ENCODE data around the gene CYSRT1.

CYSRT1 gene

DNA sequence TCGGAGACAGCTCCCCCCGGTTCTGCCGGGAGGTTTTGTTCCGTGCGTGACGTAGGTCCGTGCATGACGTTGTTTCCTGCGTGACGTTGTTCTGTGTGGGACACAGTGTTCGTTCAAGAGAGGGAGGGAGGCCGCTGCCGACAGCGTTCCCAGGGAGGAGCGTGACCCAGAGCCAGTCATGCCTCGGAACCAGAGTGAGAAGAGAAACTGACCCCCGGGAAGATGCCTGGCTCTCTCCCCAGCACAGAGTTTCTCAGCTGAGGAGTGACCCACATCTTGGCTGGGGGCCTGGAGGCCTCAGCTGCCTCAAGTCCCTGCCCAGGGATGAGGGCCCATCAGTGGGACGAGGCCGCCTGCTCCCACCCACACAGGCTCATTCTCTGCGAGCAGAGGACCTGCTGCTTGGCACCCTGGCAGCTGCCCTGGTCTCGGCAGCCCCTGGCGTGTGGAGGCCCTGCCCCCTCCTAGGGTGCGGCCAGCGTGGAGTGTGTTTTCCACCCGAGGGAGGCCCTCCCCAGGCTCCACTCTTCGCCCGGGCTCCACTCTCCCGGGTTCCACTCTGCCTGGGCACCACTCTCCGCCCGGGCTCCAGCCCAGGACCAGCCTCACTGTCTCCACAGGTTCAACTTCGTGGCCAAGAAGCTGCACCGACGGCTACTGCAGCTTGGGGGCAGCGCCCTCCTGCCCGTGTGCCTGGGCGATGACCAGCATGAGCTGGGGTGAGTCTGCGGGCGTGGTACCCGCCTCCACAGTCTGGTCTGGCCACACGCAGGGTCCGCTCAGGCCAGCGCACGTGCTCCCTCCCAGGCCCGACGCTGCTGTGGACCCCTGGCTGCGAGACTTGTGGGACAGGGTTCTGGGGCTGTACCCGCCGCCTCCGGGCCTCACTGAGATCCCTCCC lies 11.6 kb upstream of the CYSRT1 start:
- DNase-seq: no peak

DNA sequence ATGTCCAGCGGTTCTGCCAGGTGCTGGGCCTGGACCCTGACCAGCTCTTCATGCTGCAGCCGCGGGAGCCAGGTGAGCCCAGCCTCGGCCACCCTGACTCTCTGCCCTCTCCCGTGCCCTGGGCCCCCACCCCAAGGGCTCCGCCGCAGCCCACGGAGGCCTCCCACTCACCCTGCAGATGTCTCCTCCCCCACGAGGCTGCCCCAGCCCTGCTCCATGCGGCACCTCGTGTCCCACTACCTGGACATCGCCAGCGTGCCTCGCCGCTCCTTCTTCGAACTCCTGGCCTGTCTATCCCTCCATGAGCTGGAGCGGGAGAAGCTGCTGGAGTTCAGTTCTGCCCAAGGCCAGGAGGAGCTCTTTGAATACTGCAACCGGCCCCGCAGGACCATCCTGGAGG lies 10.4 kb upstream of the CYSRT1 start:
- DNase-seq: no peak

DNA sequence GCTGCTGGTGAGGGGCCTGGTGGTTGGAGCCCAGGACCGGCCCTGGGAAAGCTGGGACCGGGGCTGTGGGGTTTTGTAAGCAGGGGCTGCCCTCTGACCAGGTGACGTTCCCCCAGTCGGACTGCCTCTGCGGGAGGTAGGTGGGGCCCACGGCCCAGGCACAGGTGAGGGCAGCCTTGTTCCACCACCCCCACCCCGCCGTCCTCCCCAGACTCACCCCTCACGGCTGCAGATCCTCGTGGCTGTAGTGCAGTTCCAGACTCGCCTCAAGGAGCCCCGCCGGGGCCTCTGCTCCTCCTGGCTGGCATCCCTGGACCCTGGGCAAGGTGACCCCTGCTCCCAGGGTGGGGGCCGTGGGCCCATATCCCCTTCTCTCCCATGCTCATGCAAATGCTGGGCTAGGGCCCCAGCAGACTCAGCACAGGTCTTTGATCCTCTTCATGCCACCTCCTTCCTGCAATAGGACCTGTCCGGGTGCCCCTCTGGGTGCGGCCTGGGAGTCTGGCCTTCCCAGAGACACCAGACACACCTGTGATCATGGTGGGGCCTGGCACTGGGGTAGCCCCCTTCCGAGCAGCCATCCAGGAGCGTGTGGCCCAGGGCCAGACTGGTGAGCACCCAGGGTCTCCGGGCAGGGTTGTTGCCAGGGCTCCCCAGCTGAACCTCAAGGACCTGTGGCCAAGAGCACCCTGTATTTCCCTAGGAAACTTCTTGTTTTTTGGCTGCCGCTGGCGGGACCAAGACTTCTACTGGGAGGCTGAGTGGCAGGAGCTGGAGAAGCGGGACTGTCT lies 9.6 kb upstream of the CYSRT1 start:
- no peak for DNase-seq

DNA sequence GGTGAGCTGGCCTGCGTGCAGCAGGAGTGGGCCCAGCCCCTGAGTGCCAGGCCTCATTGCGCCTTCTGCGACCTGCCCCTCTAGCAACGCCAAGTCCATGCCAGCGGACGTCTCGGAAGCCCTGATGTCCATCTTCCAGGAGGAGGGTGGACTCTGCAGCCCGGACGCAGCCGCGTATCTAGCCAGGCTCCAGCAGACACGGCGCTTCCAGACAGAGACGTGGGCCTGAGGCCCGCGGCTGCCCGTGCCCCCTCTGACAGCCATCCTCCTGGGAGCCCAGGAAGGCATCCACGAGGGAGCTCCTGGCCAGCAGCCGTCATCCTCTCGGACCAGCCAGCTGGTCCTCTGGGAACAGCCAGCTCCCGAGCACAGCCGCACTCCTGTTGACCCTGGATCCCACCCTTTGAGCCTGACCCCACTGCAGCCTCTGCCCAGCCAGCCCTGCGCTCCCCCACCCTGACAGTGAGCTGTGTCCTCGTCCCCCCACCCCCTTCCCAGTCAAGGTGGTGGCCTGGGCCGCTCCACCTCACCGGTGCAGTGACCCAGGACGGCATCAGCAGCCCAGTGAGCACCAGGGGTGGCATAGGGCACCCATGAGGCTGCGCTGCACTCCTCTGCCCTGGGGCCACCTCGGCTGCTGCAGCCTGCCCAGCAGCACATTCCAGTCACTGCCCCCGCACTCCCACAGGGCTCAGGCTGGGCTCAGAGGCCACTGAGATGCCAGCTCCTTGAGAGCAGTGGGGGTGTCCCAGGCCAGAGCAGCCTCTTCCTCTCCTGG lies 8.6 kb upstream of the CYSRT1 start:
- DNase-seq: no peak

DNA sequence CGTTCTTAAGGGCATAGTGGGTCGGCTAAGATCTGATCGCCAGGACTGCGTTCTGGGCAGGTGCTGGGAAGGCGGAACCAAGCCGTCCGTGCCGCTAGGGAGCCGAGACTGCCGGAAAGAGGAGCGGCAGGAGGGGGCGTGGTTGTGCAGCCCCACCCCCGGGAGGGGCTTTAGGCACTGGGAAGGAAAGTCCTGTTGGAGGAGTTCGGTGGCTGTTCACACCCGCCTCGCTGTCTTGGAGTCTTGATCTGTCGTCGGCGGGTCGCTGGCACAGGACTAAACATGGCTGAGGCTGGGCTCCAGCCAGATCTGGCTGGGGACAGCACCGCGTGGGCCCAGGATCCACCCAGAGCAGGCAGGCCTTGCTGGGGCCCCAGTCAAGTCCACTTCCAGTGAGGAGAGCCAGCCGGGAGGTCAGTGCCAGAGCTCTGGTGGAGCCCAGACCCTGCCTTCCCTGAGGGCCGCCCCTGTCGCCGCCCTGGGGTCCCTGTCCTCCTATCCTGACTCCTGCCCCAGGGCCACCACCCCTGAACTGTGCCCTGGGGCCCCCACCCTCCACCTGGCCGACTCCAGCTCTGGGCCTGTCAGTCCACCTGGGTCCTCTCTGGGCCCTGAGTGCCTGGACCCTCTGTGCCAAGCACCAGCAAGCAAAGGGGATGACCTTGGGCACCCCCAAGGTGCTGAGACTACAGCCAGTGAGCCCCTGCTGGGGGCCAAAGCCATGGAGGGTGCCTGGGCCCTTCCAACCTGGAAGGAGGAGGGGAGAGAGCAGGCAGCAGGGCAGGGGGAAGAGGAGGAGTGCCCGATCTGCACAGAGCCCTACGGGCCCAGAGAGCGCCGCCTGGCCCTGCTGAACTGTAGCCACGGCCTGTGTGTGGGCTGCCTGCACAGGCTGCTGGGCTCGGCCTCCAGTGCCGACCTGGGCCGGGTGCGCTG lies 7.4 kb upstream of the CYSRT1 start:
- peak; percentile 86 for DNase-seq

DNA sequence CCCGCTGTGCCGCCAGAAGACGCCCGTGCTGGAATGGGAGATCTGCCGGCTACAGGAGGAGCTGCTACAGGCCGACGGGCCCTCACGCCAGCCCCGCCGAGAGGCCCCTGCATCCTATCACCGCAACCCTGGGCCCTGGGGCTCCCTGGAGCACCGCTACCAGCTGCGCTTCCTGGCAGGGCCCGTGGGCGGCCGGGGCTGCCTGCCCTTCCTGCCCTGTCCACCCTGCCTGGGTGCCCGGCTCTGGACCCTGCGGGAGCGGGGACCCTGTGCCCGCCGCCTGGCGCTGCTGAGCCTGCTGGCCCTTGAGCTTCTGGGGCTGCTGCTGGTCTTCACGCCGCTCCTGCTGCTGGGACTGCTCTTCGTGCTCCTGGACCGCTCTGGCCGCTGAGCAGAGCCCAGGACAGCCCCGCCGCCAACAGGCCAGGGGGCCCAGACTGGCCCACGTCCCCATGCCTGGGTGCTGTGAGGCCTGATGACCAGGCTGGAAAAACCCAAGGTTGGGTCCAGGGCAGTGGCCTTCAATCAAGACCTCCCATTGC lies 6.7 kb upstream of the CYSRT1 start:
- DNase-seq: no peak

- peak; percentile 92 for DNase-seq
Observed at GRCh38 chr9:137218754-137219271, 6.2 kb upstream of the CYSRT1 start.

DNA sequence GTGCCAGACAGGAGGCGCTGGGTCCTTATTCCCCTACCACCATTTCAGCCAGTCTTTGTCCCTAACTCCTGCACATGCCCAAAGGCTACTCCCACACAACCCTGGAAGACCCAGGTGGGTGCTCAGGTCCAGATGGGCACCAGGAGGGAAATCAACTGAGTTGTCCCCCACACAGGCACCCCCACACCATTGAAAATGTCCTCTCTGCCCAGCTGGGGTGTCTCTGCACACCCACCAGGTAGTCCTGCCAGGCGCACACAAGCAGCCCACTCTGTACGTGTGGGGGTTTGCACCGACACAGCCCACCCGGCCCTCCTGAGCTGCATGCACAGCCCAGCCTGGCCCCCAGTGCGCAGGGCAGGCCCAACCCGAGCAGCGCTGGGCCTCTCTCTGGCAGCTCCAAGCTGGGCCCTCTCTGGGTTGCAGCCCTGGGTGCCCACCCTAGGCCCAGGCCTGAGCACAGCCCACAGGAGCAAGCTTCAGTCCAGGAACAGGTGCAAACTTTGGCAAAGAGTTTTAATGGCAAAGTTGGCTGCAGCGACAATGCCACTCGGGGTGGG lies 5.1 kb upstream of the CYSRT1 start:
- DNase-seq: no peak

- DNase-seq: no peak
Observed at GRCh38 chr9:137220317-137221094, 4.5 kb upstream of the CYSRT1 start.

DNA sequence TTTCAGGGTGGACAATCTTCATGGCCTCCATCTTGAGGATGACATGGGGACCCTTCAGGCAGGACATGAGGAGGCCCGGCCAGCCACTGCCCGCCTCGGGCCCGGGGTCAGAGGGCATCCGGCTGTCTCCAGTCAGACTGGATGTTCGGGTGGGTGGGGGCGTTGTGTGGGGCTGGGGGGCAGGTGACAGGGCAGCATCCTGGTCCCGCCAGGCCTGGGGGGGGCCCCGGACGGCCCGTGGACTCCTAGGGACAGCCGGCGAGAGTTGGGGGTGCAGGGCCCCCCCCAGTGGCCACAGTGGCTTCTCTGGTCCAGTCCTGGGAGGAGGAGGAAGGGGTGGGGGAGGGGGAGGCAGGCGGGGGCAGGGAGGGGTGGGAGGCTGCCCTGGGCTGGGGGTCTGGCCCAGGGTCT lies 3.9 kb upstream of the CYSRT1 start:
- no peak for DNase-seq

GRCh38 chr9:137221506-137222111 lies 3.4 kb upstream of the CYSRT1 start:
- no peak for DNase-seq

DNA sequence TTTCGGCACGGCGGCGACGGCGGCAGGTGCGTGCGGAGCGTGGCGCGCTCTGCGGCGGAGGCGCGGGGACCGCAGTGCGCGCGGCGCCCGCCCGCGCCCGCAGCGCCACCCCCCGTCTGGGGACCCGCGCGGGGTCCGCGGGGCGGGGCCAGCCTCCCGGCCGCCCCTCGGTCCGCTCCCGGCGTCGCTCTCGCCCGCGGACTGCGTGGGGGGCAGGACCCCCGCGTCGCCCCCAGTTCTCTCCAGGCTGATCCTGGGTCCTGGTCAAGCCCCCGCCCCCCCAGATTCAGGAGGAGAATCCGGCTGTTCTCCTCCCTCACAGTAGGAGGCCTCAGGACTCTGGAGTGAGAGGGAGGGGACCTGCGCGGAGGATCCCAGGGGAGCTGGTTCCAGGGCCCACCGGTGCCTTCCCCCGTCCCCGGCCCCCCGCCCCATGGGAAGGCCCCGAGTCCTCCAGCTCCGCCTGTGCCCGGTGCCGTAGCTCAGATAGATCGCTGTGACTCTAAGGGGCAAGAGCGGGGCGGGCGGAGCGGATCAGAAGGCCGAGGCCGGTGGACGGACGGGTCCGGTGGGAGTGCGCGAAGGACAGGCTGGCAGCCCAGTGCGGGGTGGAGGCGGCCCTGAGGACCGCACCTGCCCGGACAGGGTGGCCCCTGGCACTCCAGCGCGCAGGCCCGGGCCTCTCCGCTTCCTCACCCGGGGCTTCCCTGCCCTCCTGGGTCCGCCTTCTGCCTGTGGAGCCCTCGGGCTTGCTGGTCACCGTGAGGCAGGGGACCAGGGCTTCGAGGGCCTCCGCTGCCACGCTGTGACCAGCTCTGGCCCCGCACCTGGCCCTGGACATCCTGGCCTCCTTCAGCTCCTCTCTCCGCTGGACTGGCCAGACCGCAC lies 2.5 kb upstream of the CYSRT1 start, which contains the start of gene RNF208:
RNF208 (minus strand) TSS at position 51 of the 888 bp plus-strand sequence. CDS start 1,028 bp downstream, outside the sequence.
- no peak for DNase-seq

DNA sequence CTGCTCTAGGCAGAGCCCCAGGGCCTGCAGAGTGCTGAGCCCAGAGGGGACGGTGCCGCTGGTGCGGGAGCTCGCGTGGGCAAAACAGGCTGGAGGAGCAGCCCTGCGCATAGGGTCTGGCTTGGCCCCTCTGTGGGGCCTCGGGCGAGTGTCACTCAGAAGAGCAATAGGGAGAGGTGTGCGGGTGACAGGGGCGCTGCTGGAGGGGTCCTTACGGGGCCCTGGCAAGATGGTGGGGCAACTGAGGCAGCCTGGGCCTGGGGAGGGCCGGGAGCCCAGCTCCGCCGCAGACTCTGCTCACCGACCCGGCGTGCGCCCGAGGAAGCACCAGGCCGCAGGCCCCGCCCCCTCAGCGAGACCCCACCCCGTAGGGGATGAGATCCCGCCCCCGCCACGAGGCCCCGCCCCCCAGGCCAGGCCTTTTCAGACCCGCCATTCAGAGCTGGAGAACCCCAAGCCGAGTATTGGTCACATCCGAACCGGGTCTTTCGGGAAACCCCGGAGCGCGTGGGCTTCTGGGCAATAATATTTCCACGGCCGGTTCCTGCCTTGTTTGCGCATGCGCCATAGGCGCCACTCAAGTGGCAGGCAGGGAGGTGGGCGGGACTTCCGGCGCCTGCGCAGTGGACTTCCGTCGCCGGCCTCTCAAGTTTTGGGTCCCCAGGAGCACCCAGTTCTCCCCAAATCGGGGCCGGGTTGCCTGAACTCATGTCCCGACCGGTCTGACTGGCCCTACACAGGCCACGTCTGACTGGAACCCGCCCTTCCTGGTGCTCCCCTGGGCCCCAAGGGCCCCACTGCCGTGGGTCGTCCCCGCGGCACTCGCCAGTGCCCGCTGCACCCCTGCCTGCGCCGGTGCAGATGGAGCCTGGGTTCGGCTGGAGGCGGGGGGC lies 1.6 kb upstream of the CYSRT1 start:
- peak; percentile 99 for DNase-seq

GRCh38 chr9:137225699-137226331 lies 841 bp downstream of the CYSRT1 start:
- DNase-seq: no peak

GRCh38 chr9:137226338-137227053 lies 1.5 kb downstream of the CYSRT1 start:
- no peak for DNase-seq
